BLaER1 (cell line): ENCODE results near the gene GRIK5.

ENCODE experiments used
- H3K27ac ChIP-seq: shearing (Covaris generic); formaldehyde crosslinking; 2 replicates; pipeline ENCODE4 v1.8.1; 2022
- H3K27me3 ChIP-seq: shearing (Covaris generic); formaldehyde crosslinking; 2 replicates; pipeline ENCODE4 v1.8.1; 2022
- H3K36me3 ChIP-seq: shearing (Covaris generic); formaldehyde crosslinking; 2 replicates; pipeline ENCODE4 v1.8.1; 2022
- H3K4me1 ChIP-seq: shearing (Covaris generic); formaldehyde crosslinking; 2 replicates; pipeline ENCODE4 v1.8.1; 2022
- H3K4me2 ChIP-seq: shearing (Covaris generic); formaldehyde crosslinking; 2 replicates; pipeline ENCODE4 v1.8.1; 2022
- H3K4me3 ChIP-seq: shearing (Covaris generic); formaldehyde crosslinking; 2 replicates; pipeline ENCODE4 v1.8.1; 2022
- H3K9ac ChIP-seq: shearing (Covaris generic); formaldehyde crosslinking; 2 replicates; pipeline ENCODE4 v1.8.1; 2022
- H3K9me3 ChIP-seq: shearing (Covaris generic); formaldehyde crosslinking; 2 replicates; pipeline ENCODE4 v1.8.1; 2022
- H4K20me1 ChIP-seq: shearing (Covaris generic); formaldehyde crosslinking; 2 replicates; pipeline ENCODE4 v1.8.1; 2022
- Cebpa-rat ChIP-seq: shearing (Covaris generic); IDR thresholded peaks from 2 replicates; pipeline ENCODE4 v1.8.1; 2022

The GRIK5 gene

GRCh38 chr19:42003506-42004294 is 66.3 kb downstream of the GRIK5 start:
- peaks cover 11% of the 10 kb centered on the region for H3K27me3 ChIP-seq

GRCh38 chr19:41999878-42000208 is 70.2 kb downstream of the GRIK5 start:
- H3K36me3 ChIP-seq: peaks cover 41% of the 10 kb centered on the region
- peak overlapping the region; percentile 100 for H3K4me2 ChIP-seq
- 0 out of 2 replicates have a peak overlapping the region, but pooled peaks have one; percentile 98 for H3K27ac ChIP-seq
- no peaks in the 10 kb centered on the region for H3K9me3 ChIP-seq
- peaks cover 68% of the 10 kb centered on the region for H3K4me1 ChIP-seq
- H3K4me3 ChIP-seq: peak overlapping the region; percentile 70
- peaks cover 11% of the 10 kb centered on the region for H3K27me3 ChIP-seq
- H3K9ac ChIP-seq: peak overlapping the region; percentile 89
- no peaks in the 10 kb centered on the region; the same call in 1 of the 2 replicates for H4K20me1 ChIP-seq
- TF ChIP-seq Cebpa-rat: no peak

More at GRCh38 chr19:42003506-42004294, 66.3 kb downstream of the GRIK5 start:
- H3K27ac ChIP-seq: peak overlapping the region; percentile 35; the same call in 1 of the 2 replicates
- H3K4me2 ChIP-seq: peak overlapping the region; percentile 7; the same call in 1 of the 2 replicates
- H3K9ac ChIP-seq: no peak overlapping the region
- no peak overlapping the region for H3K4me3 ChIP-seq
- peaks cover 69% of the 10 kb centered on the region for H3K36me3 ChIP-seq
- no peaks in the 10 kb centered on the region for H3K9me3 ChIP-seq
- H4K20me1 ChIP-seq: no peaks in the 10 kb centered on the region
- peaks cover 38% of the 10 kb centered on the region for H3K4me1 ChIP-seq
- TF ChIP-seq Cebpa-rat: no peak

GRCh38 chr19:41999071-41999877 is 70.7 kb downstream of the GRIK5 start:
- no peak for TF ChIP-seq Cebpa-rat

GRCh38 chr19:41998246-41999020 is 71.6 kb downstream of the GRIK5 start:
- Histone ChIP-seq H3K27ac (peak overlapping the region; percentile 98), H3K4me1 (peaks cover 65% of the 10 kb centered on the region), H3K9ac (peak overlapping the region; percentile 89), H4K20me1 (no peaks in the 10 kb centered on the region; the same call in 1 of the 2 replicates), H3K36me3 (peaks cover 27% of the 10 kb centered on the region), H3K4me2 (peak overlapping the region; percentile 100), H3K27me3 (peaks cover 11% of the 10 kb centered on the region), H3K9me3 (no peaks in the 10 kb centered on the region), H3K4me3 (peak overlapping the region; percentile 70)
- TF ChIP-seq Cebpa-rat: no peak

More at GRCh38 chr19:41999071-41999877, 70.7 kb downstream of the GRIK5 start:
- peaks cover 35% of the 10 kb centered on the region for H3K36me3 ChIP-seq
- no peaks in the 10 kb centered on the region; the same call in 1 of the 2 replicates for H4K20me1 ChIP-seq
- peaks cover 73% of the 10 kb centered on the region for H3K4me1 ChIP-seq
- peak overlapping the region; percentile 89 for H3K9ac ChIP-seq
- no peaks in the 10 kb centered on the region for H3K9me3 ChIP-seq
- H3K27ac ChIP-seq: peak overlapping the region; percentile 98
- H3K4me2 ChIP-seq: peak overlapping the region; percentile 100
- H3K27me3 ChIP-seq: peaks cover 11% of the 10 kb centered on the region
- H3K4me3 ChIP-seq: peak overlapping the region; percentile 70

GRCh38 chr19:41997851-41998229 is 72.2 kb downstream of the GRIK5 start:
- Histone ChIP-seq H3K27me3 (peaks cover 11% of the 10 kb centered on the region), H3K4me3 (peak overlapping the region; percentile 70), H3K9me3 (no peaks in the 10 kb centered on the region), H4K20me1 (no peaks in the 10 kb centered on the region; the same call in 1 of the 2 replicates), H3K9ac (peak overlapping the region; percentile 89), H3K27ac (peak overlapping the region; percentile 98), H3K36me3 (peaks cover 26% of the 10 kb centered on the region), H3K4me2 (peak overlapping the region; percentile 100), H3K4me1 (peaks cover 64% of the 10 kb centered on the region)
- TF ChIP-seq Cebpa-rat: no peak

- H3K9ac ChIP-seq: no peak overlapping the region
- peaks cover 4% of the 10 kb centered on the region for H4K20me1 ChIP-seq
- no peaks in the 10 kb centered on the region for H3K9me3 ChIP-seq
- peaks cover 69% of the 10 kb centered on the region for H3K4me1 ChIP-seq
- H3K36me3 ChIP-seq: peaks cover 21% of the 10 kb centered on the region
- H3K27ac ChIP-seq: peak overlapping the region; percentile 37
- H3K27me3 ChIP-seq: peaks cover 11% of the 10 kb centered on the region
- H3K4me2 ChIP-seq: peak overlapping the region; percentile 100
- H3K4me3 ChIP-seq: peak overlapping the region; percentile 70
- no peak for TF ChIP-seq Cebpa-rat
Measured at GRCh38 chr19:41997121-41997850, 72.7 kb downstream of the GRIK5 start.

- Histone ChIP-seq H3K4me2 (peak overlapping the region; percentile 100), H3K27me3 (peaks cover 11% of the 10 kb centered on the region), H3K9ac (no peak overlapping the region)
Measured at GRCh38 chr19:41995959-41996797, 73.8 kb downstream of the GRIK5 start.

More at GRCh38 chr19:41995959-41996797, 73.8 kb downstream of the GRIK5 start:
- peaks cover 10% of the 10 kb centered on the region for H3K36me3 ChIP-seq
- no peak overlapping the region for H3K27ac ChIP-seq
- H3K4me3 ChIP-seq: no peak overlapping the region
- TF ChIP-seq Cebpa-rat: no peak
- H3K9me3 ChIP-seq: no peaks in the 10 kb centered on the region
- peaks cover 64% of the 10 kb centered on the region for H3K4me1 ChIP-seq
- H4K20me1 ChIP-seq: peaks cover 15% of the 10 kb centered on the region
